Esophagus squamous epithelium (tissue), 5 donors: ENCODE measurements around the gene FGGY. TPM values are rescaled to one million over a fixed set of nuclear protein-coding genes. Genes with fewer than 3 reads are reported as not detected.

Source experiments
- DNase-seq: peaks from one replicate; lab custom pipeline; 2025; lab: John Stamatoyannopoulos, UW
- H3K27ac ChIP-seq, 4 donors: fragments of 200-600 bp; sonication (generic); one replicate each; pipeline ENCODE4 v1.5.1; 2016 to 2019; ENCODE audit warnings: mild to moderate bottlenecking in 1 of 4
- H3K27me3 ChIP-seq, 4 donors: fragments of 200-600 bp; sonication (generic); 1 replicate in 3 of 4; 2 replicates in 1 of 4; pipeline versions ENCODE4 v1.5.1 to v1.6.0; 2017 to 2021; ENCODE audit warnings: antibody characterized with exemption in 1 of 4
- H3K36me3 ChIP-seq, 3 donors: fragments of 200-600 bp; sonication (generic); one replicate each; pipeline ENCODE4 v1.5.1; 2016 to 2019
- H3K4me1 ChIP-seq, 3 donors: fragments of 200-600 bp; sonication (generic); one replicate each; pipeline ENCODE4 v1.5.1; 2017 to 2019
- H3K4me3 ChIP-seq, 4 donors: fragments of 200-600 bp; sonication (generic); 1 replicate in 3 of 4; 2 replicates in 1 of 4; pipeline ENCODE4 v1.5.1; 2016 to 2019; ENCODE audit warnings: mild to moderate bottlenecking in 2 of 4, moderate library complexity in 1 of 4
- H3K9me3 ChIP-seq, 3 donors: fragments of 200-600 bp; sonication (generic); one replicate each; pipeline ENCODE4 v1.5.1; 2016 to 2019
- CTCF ChIP-seq, 6 experiments: fragments of 450-650 bp in 4 of 6; fragments of 200-600 bp in 2 of 6; sonication (generic) in 2 of 6; IDR thresholded peaks; one replicate each; pipeline ENCODE4 v1.5.1; 2016 to 2019; ENCODE audit warnings: antibody characterized with exemption in 6 of 6, mild to moderate bottlenecking in 4 of 6, moderate library complexity in 4 of 6
- POLR2A ChIP-seq, 4 donors: fragments of 450-650 bp; IDR thresholded peaks; one replicate each; pipeline ENCODE4 v1.6.1; 2017; ENCODE audit warnings: antibody characterized with exemption in 4 of 4, mild to moderate bottlenecking in 4 of 4, moderate library complexity in 3 of 4
- WGBS, 2 donors: methylation state at CpG; one replicate each; pipeline ENCODE4 v1.1.5; 2018; 5-methylcytosine and 5-hydroxymethylcytosine counted together
- intact Hi-C: fragments of 100-400 bp; cut with DNase I; formaldehyde crosslinking; loops from one replicate; pipeline ENCODE4 v1.15.0; 2022
- total RNA-seq, 4 donors: library from RNA; depleted of rRNA; stranded (reverse); fragments of >200 nt; gene quantifications; one replicate each; pipeline ENCODE4 v1.1.0, GENCODE V29; 2016
- donor health status: DM: yes; HTN: yes; CAD: no.

The FGGY gene
- total RNA-seq, 4 donors from 2014 or later, result 6.0 to 18.1 (median 9.3) TPM

- Histone ChIP-seq H3K27me3 (no peaks in the 10 kb centered on the region), H3K36me3 (no peaks in the 10 kb centered on the region), H3K9me3 (no peaks in the 10 kb centered on the region), H3K4me1 (no peaks in the 10 kb centered on the region), H3K27ac (no peak overlapping the region), H3K4me3 (no peak overlapping the region)
- 87 to 94% methylated on average over 4 of the region's 4 CpGs for WGBS, 2 donors
- TF ChIP-seq POLR2A (IDR thresholded peaks at IDR 0.05), result no peak
- no peak for TF ChIP-seq CTCF (IDR thresholded peaks at IDR 0.05)
- intact Hi-C loops, result no loop called here
- DNase-seq, result no peak
Measured at GRCh38 chr1:59475737-59476136, 178.8 kb downstream of the FGGY start.

GRCh38 chr1:59477286-59477685 lies 180.4 kb downstream of the FGGY start:
- no peaks in the 10 kb centered on the region for H3K36me3 ChIP-seq
- H3K9me3 ChIP-seq, result no peaks in the 10 kb centered on the region
- 79 to 80% methylated on average over 6 of the region's 6 CpGs for WGBS, 2 donors
- no peaks in the 10 kb centered on the region for H3K27me3 ChIP-seq
- no peak for DNase-seq
- intact Hi-C loops, result no loop called here
- no peak overlapping the region for H3K27ac ChIP-seq
- H3K4me1 ChIP-seq, result no peaks in the 10 kb centered on the region
- no peak for TF ChIP-seq POLR2A (IDR thresholded peaks at IDR 0.05)
- TF ChIP-seq CTCF (IDR thresholded peaks at IDR 0.05), result no peak
- no peak overlapping the region for H3K4me3 ChIP-seq

GRCh38 chr1:59477867-59478266 lies 181.0 kb downstream of the FGGY start:
- intact Hi-C loops, result no loop called here
- WGBS, 2 donors, result 83 to 88% methylated on average over 4 of the region's 4 CpGs

GRCh38 chr1:59478822-59479221 lies 181.9 kb downstream of the FGGY start:
- Histone ChIP-seq H3K4me3 (no peak overlapping the region), H3K9me3 (no peaks in the 10 kb centered on the region), H3K36me3 (no peaks in the 10 kb centered on the region), H3K27ac (no peak overlapping the region), H3K27me3 (no peaks in the 10 kb centered on the region), H3K4me1 (peaks cover 0 to 5% (median 3%) of the 10 kb centered on the region in 3 donors)
- TF ChIP-seq CTCF (IDR thresholded peaks at IDR 0.05), result no peak
- TF ChIP-seq POLR2A (IDR thresholded peaks at IDR 0.05), result no peak
- intact Hi-C loops, result no loop called here
- 92 to 93% methylated on average over 2 of the region's 2 CpGs for WGBS, 2 donors
- no peak for DNase-seq

More at GRCh38 chr1:59477867-59478266, 181.0 kb downstream of the FGGY start:
- Histone ChIP-seq H3K27ac (no peak overlapping the region), H3K9me3 (no peaks in the 10 kb centered on the region), H3K4me1 (no peaks in the 10 kb centered on the region), H3K4me3 (no peak overlapping the region), H3K27me3 (no peaks in the 10 kb centered on the region), H3K36me3 (no peaks in the 10 kb centered on the region)
- no peak for TF ChIP-seq CTCF (IDR thresholded peaks at IDR 0.05)
- no peak for TF ChIP-seq POLR2A (IDR thresholded peaks at IDR 0.05)
- no peak for DNase-seq

- H3K4me3 ChIP-seq, result no peak overlapping the region
- no peaks in the 10 kb centered on the region for H3K27me3 ChIP-seq
- WGBS, 2 donors, result 94 to 96% methylated on average over 7 of the region's 7 CpGs
- no peak for DNase-seq
- intact Hi-C loops, result no loop called here
- TF ChIP-seq POLR2A (IDR thresholded peaks at IDR 0.05), result no peak
- no peak for TF ChIP-seq CTCF (IDR thresholded peaks at IDR 0.05)
- H3K9me3 ChIP-seq, result no peaks in the 10 kb centered on the region
- peaks cover 0 to 11% (median 9%) of the 10 kb centered on the region in 3 donors for H3K4me1 ChIP-seq
- H3K27ac ChIP-seq, result no peak overlapping the region
- no peaks in the 10 kb centered on the region for H3K36me3 ChIP-seq
Measured at GRCh38 chr1:59480188-59480888, 183.4 kb downstream of the FGGY start.
